GM19455 (cell line): Measurements from ENCODE around the gene INTS12.

Experiments used
- ATAC-seq: cut with Tn5 transposase; IDR thresholded peaks from one replicate; pipeline ENCODE4 v1.9.1; 2021; ENCODE audit not compliant: unreplicated experiment

The INTS12 gene

GRCh38 chr4:105633241-105633640 lies 75.2 kb downstream of the INTS12 start:
- no peak for ATAC-seq
